ENCODE measurements around the gene PTCH2.

The PTCH2 gene

GRCh38 chr1:44778705-44779576 is 64.1 kb downstream of the PTCH2 start:
- DNase-seq (ENCODE audit: low spot score) = no peak

DNA sequence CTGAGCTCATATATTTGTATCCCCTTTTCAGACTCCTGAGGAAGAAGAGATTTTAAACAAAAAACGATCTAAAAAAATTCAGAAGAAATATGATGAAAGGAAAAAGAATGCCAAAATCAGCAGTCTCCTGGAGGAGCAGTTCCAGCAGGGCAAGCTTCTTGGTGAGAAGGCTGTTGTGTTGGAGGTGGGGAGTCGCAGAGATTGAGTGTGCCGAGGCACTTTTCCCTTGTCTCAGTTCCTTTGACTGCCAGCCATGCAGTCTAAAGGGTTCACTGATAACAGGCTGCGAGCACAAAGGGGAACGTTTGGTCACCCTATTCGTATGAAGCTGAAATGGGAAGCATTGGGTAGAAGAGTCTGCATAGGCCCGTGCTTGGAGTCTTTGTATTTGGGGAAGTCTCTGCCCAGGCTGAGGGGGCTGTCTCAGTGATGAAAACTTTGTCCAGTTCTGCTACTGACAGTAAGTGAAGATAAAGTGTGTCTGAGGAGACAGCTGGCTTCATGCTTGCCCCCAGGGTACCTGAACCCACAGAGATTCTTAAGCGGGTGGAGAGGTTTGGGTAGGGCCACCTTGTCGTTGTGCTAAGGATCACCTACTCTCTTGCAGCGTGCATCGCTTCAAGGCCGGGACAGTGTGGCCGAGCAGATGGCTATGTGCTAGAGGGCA is 65.0 kb downstream of the PTCH2 start:
- no peak for DNase-seq (ENCODE audit: low spot score)

DNA sequence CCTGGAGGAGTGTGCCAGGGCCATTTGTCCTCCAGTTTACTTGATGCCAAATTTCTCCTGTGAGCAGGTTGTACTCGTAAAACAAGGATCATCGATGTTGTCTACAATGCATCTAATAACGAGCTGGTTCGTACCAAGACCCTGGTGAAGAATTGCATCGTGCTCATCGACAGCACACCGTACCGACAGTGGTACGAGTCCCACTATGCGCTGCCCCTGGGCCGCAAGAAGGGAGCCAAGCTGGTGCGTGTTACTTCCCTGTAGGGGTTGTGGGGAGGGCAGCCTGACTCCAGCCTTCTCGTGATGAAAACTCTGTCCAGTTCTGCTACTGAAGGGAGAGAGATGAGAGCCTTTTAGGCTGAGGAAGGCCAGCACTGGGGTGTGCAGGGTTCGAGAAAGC is 65.5 kb downstream of the PTCH2 start:
- DNase-seq (ENCODE audit: low spot score) = no peak

GRCh38 chr1:44776730-44777068 is 66.4 kb downstream of the PTCH2 start:
- DNase-seq (ENCODE audit: low spot score) = no peak

- peak; percentile 34 for DNase-seq (ENCODE audit: low spot score)
Measured at GRCh38 chr1:44775930-44776729, 66.9 kb downstream of the PTCH2 start.

DNA sequence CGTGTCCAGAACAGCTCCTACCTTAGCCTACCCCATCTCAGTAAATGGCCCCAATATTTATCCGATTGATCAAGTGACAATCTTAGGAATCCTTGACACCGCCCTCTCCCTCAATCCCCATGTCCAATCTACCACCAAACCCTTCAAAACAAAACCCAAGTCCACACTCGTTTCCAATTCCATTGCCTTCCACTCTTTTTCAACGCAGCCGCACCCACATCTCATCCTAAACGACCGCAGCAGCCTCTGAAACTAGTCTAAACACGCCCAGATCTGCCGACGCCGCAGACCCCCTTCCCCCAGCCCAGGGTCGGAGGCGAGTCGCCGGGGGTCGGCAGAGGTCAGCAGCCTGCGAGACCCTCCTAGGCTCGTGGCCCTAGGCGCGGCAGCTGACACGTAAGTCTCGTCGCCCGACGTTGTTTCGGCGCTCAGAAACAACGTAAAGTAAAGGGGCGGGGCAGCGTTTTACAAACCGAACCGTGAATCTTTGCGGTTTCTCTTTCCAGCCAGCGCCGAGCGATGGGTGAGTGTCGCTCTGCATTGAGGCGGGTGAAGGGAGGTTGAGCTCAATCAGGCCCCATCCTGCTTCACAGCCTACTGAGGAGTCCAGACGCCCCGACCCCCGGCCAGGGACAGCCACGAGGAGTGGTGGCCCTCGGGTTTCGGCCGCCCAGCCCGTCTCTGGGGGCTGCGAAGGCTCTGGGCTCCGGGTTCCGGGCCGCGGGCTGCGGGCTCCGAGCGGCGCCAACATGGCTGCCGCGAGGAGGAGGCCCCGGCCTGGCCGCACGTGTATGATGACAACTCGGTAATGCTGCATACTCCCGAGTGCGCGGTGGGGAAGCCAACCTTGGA is 67.7 kb downstream of the PTCH2 start, which contains the start of gene RPS8:
Gene RPS8, plus strand, starts transcription at position 463 of the 852 bp plus-strand sequence. Its CDS starts 57 bp downstream, at position 520.
- peak; percentile 85 for DNase-seq (ENCODE audit: low spot score)
